WTC11 (cell line): Measurements from ENCODE around the gene PTN.

Experiments
- CTCF ChIP-seq: fragments of 200-600 bp; IDR thresholded peaks from 2 replicates; pipeline ENCODE4 v1.8.0; 2022; ENCODE audit warnings: antibody characterized with exemption
- ELF4 ChIP-seq: sonication (generic); formaldehyde crosslinking; IDR thresholded peaks from 2 replicates; pipeline ENCODE4 v1.8.1; 2022; ENCODE audit warnings: low read depth, mild to moderate bottlenecking, moderate library complexity, missing genetic modification reagents
- FOXK1 ChIP-seq: sonication (generic); formaldehyde crosslinking; IDR thresholded peaks from 2 replicates; pipeline ENCODE4 v1.8.0; 2022; ENCODE audit warnings: mild to moderate bottlenecking, moderate library complexity, missing genetic modification reagents
- ZNF232 ChIP-seq: sonication (generic); formaldehyde crosslinking; IDR thresholded peaks from 2 replicates; pipeline ENCODE4 v1.8.0; 2022; ENCODE audit warnings: mild to moderate bottlenecking, missing genetic modification reagents

- TF ChIP-seq CTCF (no peak), ELF4 (CRISPR knock-in tag) (no peak), FOXK1 (CRISPR knock-in tag) (no peak), ZNF232 (CRISPR knock-in tag) (no peak)
Observed at GRCh38 chr7:137304165-137304564, 39.4 kb downstream of the PTN start.
